Measurements from ENCODE around the gene RYR1.
"Not testable (repeated sequence)": the region's sequence is repeated elsewhere in the genome, so short reads cannot be mapped to it uniquely, and the experiment has no call there.

Gene RYR1

GRCh38 chr19:38399537-38399936 lies 34.0 kb upstream of the RYR1 start:
- in situ Hi-C loops (cut with HindIII; ENCODE audit: low sequenced_read_pairs) = no loop called here

DNA sequence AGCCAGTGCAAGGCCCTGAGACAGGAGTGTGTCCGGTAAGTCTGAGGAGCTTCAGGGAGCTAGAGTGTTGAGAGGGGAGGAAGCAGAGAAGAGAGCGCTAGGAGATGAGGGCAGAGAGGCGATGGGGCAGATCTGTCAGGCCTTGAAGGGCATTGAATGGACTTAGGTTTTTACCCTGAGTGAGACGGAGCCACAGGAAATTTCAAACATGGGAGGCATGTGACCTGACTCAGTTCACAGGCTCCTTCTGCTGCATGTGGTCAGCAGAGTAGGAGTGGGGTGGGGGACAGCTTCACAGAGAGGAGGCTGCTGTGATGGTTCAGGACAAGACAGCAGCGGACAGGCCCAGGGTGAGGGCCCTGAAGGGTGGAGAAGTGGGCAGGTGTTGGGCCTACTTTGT lies 33.1 kb upstream of the RYR1 start:
- in situ Hi-C loops (cut with HindIII; ENCODE audit: low sequenced_read_pairs) = no loop called here

DNA sequence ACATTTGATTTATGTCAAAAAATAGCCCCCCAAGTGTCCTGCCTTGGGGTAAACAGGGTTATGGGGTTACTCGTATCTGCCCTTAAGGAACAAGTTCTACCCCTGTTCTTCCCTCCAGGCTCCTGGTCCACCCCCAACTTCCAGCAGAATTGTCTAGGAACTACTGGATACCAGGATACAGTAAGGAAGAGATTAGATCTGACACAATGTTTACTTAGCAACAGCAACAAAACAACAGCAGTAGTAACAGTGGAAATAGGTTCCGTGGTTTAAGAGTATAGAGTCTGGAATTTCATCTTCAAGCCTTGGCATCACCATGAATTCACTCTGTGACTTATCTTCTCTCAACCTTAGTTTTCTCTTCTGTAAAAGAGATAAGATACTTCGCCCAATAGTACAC lies 32.3 kb upstream of the RYR1 start:
- in situ Hi-C loops (cut with HindIII; ENCODE audit: low sequenced_read_pairs) = no loop called here

GRCh38 chr19:38402623-38402966 lies 30.9 kb upstream of the RYR1 start:
- in situ Hi-C loops (cut with HindIII; ENCODE audit: low sequenced_read_pairs) = no loop called here

DNA sequence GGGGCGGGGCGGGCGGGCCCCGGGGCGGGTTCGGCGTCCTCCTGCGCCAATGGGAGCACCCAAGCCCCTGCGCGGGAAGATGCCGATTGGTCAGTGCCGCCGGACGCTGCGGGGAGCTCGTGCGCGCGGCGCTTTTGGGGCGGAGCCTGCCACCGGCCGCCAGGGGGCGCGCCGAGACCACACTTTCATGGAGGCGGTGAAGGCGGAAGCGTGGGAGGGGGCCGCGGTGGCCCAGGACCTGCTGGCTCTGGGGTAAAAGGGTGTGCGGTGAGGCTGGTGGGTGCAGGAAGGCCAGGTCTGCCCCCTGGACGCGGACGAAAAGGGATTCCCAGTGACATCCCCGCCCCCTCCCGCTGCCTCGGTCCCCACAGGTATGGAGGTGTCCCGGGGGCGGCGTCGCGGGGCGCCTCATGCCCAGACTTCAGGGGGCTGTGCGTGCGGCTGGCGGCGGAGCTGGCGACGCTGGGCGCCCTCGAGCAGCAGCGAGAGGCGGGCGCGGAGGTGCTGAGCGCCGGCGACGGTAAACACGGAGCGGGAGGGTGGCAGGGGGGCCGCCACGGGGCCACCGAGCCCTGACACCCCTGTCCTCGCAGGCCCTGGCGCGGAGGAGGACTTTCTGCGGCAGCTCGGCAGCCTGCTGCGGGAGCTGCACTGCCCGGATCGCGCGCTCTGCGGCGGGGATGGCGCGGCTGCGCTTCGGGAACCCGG lies 30.4 kb upstream of the RYR1 start, which contains the start of gene FAM98C:
TSS of gene FAM98C (plus strand) at position 127 of the 708 bp plus-strand sequence. CDS start at position 188, 61 bp downstream.
- in situ Hi-C loops (cut with HindIII; ENCODE audit: low sequenced_read_pairs) = no loop called here

DNA sequence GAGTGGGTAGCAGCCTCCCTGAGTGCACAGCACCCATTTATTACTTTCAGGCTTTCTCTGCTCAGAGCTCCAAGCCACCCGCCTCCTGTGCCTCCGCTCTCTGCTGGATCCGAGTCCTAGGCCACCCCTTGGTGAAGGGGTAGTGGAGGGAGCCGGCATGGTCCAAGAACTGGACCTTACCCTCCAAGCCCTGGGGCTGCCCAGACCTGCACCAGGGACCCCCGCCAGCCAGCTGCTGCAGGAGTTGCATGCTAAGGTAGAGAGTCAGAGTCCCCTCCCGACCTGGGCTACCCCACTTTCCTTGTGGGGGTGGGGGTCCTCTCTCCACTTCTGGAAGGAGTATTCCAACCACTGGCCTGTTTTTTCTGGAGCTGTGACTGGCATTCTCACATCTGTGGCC lies 28.6 kb upstream of the RYR1 start:
- in situ Hi-C loops (cut with HindIII; ENCODE audit: low sequenced_read_pairs) = no loop called here

DNA sequence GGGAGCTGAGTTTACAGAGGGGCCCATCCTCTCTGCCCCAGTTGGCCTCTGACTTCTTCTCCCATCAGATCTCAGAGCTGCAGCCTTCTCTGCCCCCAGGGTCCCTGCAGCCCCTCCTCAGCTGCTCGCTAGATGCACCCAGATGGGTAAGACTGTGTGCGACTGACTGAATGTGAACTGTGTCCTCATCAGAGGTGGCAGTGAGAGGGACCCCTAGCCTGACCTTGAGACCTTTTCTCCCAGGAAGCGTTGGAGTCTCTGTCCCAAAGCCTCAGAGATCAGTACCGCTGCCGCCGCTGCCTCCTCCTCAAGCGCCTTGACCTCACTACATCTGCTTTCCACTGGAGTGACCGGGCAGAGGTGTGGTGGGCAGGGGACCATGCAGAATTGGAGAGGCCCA lies 28.2 kb upstream of the RYR1 start:
- in situ Hi-C loops (cut with HindIII; ENCODE audit: low sequenced_read_pairs) = no loop called here

- in situ Hi-C loops (cut with HindIII; ENCODE audit: low sequenced_read_pairs) = no loop called here
Measured at GRCh38 chr19:38409631-38410133, 23.8 kb upstream of the RYR1 start.

GRCh38 chr19:38410407-38410806 lies 23.1 kb upstream of the RYR1 start:
- in situ Hi-C loops (cut with HindIII; ENCODE audit: low sequenced_read_pairs) = not testable (repeated sequence)

GRCh38 chr19:38411041-38411712 lies 22.3 kb upstream of the RYR1 start:
- in situ Hi-C loops (cut with HindIII; ENCODE audit: low sequenced_read_pairs) = no loop called here

DNA sequence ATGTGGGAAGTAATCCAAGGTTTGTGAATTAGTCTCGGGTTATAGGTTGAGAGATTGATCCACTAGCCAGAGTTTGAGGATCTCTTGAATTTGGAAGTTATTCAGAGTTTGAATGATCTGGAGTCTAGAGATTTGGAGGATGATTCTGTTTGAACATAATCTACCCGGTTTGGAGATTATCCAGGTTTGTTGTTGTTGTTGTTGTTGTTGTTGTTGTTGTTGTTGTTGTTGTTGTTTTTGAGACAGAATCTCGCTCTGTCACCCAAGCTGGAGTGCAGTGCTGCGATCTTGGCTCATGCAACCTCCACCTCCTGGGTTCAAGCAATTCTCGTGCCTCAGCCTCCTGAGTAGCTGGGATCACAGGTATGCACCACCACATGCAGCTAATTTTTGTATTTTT lies 21.6 kb upstream of the RYR1 start:
- in situ Hi-C loops (cut with HindIII; ENCODE audit: low sequenced_read_pairs) = not testable (repeated sequence)

DNA sequence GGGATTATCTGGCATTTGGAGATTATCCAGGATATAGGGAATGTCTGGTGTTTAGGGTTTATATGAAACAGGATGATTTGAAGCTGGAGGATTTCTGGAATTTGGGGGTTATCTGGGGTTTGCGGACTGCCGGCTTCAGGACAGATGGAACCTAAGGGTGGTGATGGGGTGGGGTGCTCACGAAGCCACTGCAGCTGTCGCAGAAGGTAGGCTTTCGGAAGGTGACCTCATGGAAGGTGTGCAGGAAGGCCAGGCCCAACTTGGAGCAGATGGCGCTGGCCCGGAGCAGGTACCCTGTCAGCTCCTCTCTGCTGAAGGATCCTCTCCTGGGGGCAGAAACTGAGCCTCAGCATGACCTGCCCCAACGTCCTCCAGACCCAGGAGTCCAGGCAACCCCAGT lies 21.0 kb upstream of the RYR1 start:
- in situ Hi-C loops (cut with HindIII; ENCODE audit: low sequenced_read_pairs) = no loop called here

DNA sequence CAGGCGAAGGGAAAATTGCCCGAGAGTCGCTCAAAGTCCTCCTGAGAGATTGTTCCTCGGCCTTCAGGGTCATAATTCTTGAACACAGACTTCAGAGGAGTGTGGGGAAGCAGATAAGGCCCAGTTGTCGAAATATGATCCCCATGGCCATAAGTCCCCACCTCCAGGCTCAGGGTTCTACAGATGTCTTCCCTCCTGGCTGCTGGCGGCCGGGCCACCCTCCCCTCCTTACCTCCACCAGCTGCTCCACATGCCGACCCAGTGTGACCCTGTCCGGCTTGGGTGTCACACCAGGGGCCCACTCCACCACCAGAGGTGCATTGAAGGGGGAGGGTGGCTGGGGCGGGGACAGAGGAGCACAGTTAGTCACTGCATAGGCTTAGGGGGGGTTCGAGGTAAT lies 20.5 kb upstream of the RYR1 start:
- in situ Hi-C loops (cut with HindIII; ENCODE audit: low sequenced_read_pairs) = no loop called here

GRCh38 chr19:38413416-38413815 lies 20.1 kb upstream of the RYR1 start:
- in situ Hi-C loops (cut with HindIII; ENCODE audit: low sequenced_read_pairs) = no loop called here

DNA sequence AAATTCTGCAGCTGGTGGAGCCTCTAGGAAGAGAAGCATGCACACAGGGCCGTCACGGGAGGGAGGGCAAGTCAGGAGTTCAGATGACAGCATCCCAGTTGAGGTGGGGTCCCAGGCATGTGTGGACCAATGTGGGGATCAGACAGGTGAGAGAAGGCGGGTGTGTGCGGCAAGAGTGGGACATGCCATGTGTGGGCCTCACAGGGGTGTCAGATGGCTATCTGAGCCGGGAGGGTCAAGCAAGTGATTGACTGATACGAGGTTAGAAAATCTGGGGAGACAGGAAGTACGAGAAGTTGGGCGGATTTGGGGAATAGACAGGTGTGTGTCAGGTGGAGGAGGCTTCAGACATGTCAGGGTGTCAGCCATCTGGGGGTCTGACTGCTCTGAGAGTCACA lies 16.3 kb upstream of the RYR1 start:
- in situ Hi-C loops (cut with HindIII; ENCODE audit: low sequenced_read_pairs) = no loop called here

GRCh38 chr19:38417544-38418506 lies 15.7 kb upstream of the RYR1 start:
- in situ Hi-C loops (cut with HindIII; ENCODE audit: low sequenced_read_pairs) = no loop called here

GRCh38 chr19:38420935-38421334 lies 12.6 kb upstream of the RYR1 start:
- in situ Hi-C loops (cut with HindIII; ENCODE audit: low sequenced_read_pairs) = no loop called here

DNA sequence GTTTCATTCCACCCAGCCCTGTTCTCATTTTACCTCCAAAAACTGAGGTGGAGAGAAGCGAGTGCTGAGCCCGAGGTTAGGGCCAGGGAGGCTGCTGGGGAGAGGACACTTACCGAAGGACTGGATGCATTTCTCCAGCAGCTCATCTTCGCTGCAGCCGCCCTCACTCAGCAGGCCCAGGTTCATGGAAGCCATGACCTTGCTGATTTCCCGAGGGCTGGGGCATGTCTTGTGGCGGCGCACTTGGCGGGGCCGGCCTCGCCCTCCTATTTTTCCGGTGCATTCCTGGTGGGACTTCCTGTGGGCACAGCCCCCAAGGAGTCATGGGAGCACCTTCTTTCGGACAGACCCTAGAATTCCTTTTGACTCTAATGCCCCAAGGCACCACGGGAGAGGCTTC lies 11.6 kb upstream of the RYR1 start:
- in situ Hi-C loops (cut with HindIII; ENCODE audit: low sequenced_read_pairs) = no loop called here

GRCh38 chr19:38422438-38422837 lies 11.1 kb upstream of the RYR1 start:
- in situ Hi-C loops (cut with HindIII; ENCODE audit: low sequenced_read_pairs) = no loop called here

DNA sequence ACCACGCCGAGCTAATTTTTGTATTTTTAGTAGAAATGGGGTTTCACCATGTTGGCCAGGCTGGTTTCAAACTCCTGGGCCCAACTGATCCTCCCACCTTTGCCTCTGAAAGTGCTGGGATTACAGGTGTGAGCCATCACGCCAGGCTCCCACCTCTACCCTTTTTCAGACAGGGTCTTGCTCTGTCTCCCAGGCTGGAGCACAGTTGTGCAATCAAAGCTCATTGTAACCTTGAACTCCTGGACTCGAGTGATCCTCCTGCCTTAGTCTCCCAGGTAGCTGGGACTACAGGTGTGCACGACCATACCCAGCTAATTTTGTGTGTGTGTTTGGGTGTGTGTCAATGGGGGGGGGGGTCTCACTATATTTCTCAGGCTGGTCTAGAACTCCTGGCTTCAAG lies 9.2 kb upstream of the RYR1 start:
- in situ Hi-C loops (cut with HindIII; ENCODE audit: low sequenced_read_pairs) = no loop called here

GRCh38 chr19:38425222-38425809 lies 8.2 kb upstream of the RYR1 start:
- in situ Hi-C loops (cut with HindIII; ENCODE audit: low sequenced_read_pairs) = no loop called here
